ENCODE measurements around the gene ACBD6.
A peak's percentile ranks its signal among the peaks of the same experiment; 100 is the strongest.

DNA sequence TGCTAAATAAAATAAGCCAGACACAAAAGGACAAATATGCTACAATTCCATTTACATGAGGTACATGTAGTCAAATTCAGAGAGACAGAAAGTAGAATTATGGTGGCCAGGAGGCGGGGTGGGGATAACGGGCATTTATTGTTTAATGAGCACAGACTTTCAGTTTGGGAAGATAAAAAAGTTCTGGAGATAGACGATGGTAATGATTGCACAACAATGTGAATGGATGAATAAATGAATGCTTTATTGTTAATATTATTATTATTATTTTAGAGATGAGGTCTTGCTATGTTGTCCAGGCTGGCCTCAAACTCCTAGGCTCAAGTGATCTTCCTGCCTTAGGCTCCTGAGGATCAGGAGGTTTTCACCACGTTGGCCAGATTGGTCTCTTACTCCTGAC lies 150.4 kb downstream of the ACBD6 start:
- TF ChIP-seq, protein P1, sequence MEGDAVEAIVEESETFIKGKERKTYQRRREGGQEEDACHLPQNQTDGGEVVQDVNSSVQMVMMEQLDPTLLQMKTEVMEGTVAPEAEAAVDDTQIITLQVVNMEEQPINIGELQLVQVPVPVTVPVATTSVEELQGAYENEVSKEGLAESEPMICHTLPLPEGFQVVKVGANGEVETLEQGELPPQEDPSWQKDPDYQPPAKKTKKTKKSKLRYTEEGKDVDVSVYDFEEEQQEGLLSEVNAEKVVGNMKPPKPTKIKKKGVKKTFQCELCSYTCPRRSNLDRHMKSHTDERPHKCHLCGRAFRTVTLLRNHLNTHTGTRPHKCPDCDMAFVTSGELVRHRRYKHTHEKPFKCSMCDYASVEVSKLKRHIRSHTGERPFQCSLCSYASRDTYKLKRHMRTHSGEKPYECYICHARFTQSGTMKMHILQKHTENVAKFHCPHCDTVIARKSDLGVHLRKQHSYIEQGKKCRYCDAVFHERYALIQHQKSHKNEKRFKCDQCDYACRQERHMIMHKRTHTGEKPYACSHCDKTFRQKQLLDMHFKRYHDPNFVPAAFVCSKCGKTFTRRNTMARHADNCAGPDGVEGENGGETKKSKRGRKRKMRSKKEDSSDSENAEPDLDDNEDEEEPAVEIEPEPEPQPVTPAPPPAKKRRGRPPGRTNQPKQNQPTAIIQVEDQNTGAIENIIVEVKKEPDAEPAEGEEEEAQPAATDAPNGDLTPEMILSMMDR (conservative IDR thresholded peaks at IDR 0.05; ENCODE audit: low read depth, low read length): no peak
- TF ChIP-seq RAD21 (IDR thresholded peaks at IDR 0.05; ENCODE audit: low read length): no peak
- TF ChIP-seq, protein P2, sequence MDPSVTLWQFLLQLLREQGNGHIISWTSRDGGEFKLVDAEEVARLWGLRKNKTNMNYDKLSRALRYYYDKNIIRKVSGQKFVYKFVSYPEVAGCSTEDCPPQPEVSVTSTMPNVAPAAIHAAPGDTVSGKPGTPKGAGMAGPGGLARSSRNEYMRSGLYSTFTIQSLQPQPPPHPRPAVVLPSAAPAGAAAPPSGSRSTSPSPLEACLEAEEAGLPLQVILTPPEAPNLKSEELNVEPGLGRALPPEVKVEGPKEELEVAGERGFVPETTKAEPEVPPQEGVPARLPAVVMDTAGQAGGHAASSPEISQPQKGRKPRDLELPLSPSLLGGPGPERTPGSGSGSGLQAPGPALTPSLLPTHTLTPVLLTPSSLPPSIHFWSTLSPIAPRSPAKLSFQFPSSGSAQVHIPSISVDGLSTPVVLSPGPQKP (IDR thresholded peaks at IDR 0.05; ENCODE audit: borderline replicate concordance, low read depth, low read length): no peak
- TF ChIP-seq MXI1 (IDR thresholded peaks at IDR 0.05; ENCODE audit: borderline replicate concordance, low read depth, low read length): no peak
- no peak for TF ChIP-seq POLR2A (IDR thresholded peaks at IDR 0.05; ENCODE audit: low read depth, low read length)
- TF ChIP-seq CHD1 (IDR thresholded peaks at IDR 0.05; ENCODE audit: low read depth, low read length): no peak
- TF ChIP-seq, protein P3, sequence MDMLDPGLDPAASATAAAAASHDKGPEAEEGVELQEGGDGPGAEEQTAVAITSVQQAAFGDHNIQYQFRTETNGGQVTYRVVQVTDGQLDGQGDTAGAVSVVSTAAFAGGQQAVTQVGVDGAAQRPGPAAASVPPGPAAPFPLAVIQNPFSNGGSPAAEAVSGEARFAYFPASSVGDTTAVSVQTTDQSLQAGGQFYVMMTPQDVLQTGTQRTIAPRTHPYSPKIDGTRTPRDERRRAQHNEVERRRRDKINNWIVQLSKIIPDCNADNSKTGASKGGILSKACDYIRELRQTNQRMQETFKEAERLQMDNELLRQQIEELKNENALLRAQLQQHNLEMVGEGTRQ (IDR thresholded peaks at IDR 0.05; ENCODE audit: low read depth, low read length): no peak
- no peak for TF ChIP-seq MAFK (IDR thresholded peaks at IDR 0.05; ENCODE audit: low read depth, low read length)
- peak; percentile 49; the same call in 1 of the 2 replicates for TF ChIP-seq CEBPB (IDR thresholded peaks at IDR 0.05; ENCODE audit: low read depth, low read length)
- TF ChIP-seq BHLHE40 (IDR thresholded peaks at IDR 0.05; ENCODE audit: low read depth, low read length): no peak
- no peak for TF ChIP-seq RCOR1 (IDR thresholded peaks at IDR 0.05; ENCODE audit: insufficient replicate concordance, low read length)
